ENCODE results near the gene RPGR.

RPGR gene

GRCh38 chrX:38275615-38276014, 51.7 kb downstream of the RPGR start:
- H3K4me3 ChIP-seq (ENCODE audit: low read depth, low read length), result no peak overlapping the region
- TF ChIP-seq CTCF (IDR thresholded peaks at IDR 0.05; ENCODE audit: borderline replicate concordance, insufficient read depth, low read depth, low read length), result no peak

GRCh38 chrX:38273453-38273852, 53.9 kb downstream of the RPGR start:
- TF ChIP-seq CTCF (IDR thresholded peaks at IDR 0.05; ENCODE audit: borderline replicate concordance, insufficient read depth, low read depth, low read length), result no peak
- H3K4me3 ChIP-seq (ENCODE audit: low read depth, low read length), result no peak overlapping the region

- no peak for TF ChIP-seq CTCF (IDR thresholded peaks at IDR 0.05; ENCODE audit: borderline replicate concordance, insufficient read depth, low read depth, low read length)
Observed at GRCh38 chrX:38271154-38271716, 56.1 kb downstream of the RPGR start.

GRCh38 chrX:38268011-38268410, 59.3 kb downstream of the RPGR start:
- TF ChIP-seq CTCF (IDR thresholded peaks at IDR 0.05; ENCODE audit: borderline replicate concordance, insufficient read depth, low read depth, low read length), result no peak

More at GRCh38 chrX:38271154-38271716, 56.1 kb downstream of the RPGR start:
- H3K4me3 ChIP-seq (ENCODE audit: low read depth, low read length), result no peak overlapping the region

GRCh38 chrX:38262715-38263620, 64.3 kb downstream of the RPGR start:
- no peak for TF ChIP-seq CTCF (IDR thresholded peaks at IDR 0.05; ENCODE audit: borderline replicate concordance, insufficient read depth, low read depth, low read length)

More at GRCh38 chrX:38268011-38268410, 59.3 kb downstream of the RPGR start:
- no peak overlapping the region for H3K4me3 ChIP-seq (ENCODE audit: low read depth, low read length)

GRCh38 chrX:38260231-38260630, 67.1 kb downstream of the RPGR start:
- TF ChIP-seq CTCF (IDR thresholded peaks at IDR 0.05; ENCODE audit: borderline replicate concordance, insufficient read depth, low read depth, low read length), result peak; percentile 55
- H3K4me3 ChIP-seq (ENCODE audit: low read depth, low read length), result no peak overlapping the region

More at GRCh38 chrX:38262715-38263620, 64.3 kb downstream of the RPGR start:
- H3K4me3 ChIP-seq (ENCODE audit: low read depth, low read length), result no peak overlapping the region

All from GM12875 (cell line).